CD4-positive, alpha-beta T cell treated with Interleukin-15 for 4 hours (primary cell): ENCODE data around the gene CD40LG.

ENCODE experiments used
- DNase-seq: peaks from one replicate; pipeline ENCODE4 v3.0.0-alpha.2; 2020; ENCODE audit warnings: low spot score

Gene CD40LG

DNA sequence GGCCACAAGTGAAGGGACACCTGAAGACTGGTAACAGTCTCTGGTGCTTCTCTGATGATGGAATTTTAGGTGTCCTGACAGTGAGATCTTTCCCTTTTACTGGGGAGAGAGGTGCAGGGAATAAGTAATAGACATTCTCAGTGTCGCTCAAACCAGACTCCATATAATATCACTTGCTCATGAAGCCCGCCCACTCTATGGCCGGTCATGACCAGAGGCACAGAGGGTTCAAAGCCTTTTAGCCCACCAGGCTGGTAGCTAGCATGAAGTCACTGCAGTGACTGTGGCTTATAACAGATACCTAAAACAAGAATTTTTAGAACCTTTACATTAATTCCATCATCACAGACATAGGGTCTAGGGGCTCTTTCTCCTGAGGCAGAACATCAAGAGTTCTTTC, 2.9 kb downstream of the CD40LG start:
- no peak for DNase-seq

DNA sequence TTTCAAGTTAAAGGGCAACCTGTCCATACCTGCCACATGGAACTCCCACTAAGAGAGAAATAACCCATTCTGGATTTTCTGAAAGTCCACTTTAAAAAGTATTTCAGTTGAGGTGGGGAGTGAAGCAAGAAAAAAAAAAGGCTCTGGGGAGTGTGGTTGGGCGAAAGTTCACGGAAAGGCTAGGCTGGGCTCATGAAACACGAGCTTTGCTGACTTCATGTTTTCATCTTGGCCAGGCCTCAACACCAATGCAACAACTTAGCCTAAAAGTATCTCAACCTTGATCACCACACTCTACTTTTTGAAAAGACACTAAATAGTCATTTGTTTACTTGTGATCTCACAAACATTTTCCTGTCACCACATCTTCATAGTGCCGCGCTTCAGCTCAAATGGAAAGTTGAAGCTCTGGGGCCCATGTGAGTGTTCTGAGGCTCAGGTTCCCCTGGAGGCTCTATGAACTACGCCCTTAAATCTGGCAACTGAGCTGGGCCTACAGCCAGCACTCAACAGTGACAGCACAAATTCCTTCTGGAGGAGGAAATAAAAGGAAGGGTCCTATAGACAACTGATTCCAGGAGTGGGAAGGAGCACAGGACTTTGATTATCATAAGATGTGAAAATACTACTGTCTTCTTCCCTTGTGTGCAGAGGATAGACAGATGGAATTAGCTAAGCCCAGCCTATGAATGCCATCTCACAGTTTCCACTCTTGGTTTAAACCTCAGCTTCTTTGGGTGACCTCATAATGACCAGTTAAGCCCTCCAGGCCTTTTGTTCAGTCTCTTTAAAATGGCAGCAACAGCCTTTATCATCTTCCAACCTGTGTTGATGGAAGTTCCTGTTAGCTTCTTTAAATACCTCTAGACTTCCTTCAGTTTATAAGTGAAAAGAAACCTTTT, 5.1 kb downstream of the CD40LG start:
- DNase-seq, result no peak

DNA sequence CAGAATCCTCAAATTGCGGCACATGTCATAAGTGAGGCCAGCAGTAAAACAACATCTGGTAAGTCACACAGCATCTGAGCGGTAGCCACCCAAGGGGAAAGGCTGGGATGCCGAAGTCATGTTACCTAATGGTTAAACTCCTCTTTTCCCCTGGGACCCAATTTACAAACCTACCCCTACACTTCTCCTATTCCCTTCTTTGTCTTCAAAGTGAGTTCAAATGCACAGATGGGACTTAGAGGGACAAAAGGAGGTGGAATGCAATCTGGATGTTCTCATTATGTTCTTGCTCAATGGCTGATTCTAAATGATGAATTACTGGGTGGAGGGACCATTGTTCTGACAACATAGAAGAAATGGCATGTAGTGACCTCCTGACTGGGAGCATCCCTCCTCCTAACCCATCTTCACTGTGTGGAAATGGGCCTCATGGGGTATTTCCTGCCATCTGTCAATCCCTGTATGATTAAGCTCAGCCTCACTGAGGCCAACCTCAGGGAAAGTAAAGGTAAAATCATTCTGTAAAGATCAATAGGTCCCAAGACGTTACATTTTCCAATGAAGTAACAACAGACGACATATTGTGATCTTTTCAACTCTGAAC, 8.5 kb downstream of the CD40LG start:
- DNase-seq, result no peak

- no peak for DNase-seq
Observed at GRCh38 chrX:136658151-136658550, 10.2 kb downstream of the CD40LG start.

DNA sequence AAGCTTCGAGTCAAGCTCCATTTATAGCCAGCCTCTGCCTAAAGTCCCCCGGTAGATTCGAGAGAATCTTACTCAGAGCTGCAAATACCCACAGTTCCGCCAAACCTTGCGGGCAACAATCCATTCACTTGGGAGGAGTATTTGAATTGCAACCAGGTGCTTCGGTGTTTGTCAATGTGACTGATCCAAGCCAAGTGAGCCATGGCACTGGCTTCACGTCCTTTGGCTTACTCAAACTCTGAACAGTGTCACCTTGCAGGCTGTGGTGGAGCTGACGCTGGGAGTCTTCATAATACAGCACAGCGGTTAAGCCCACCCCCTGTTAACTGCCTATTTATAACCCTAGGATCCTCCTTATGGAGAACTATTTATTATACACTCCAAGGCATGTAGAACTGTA, 11.2 kb downstream of the CD40LG start:
- no peak for DNase-seq

DNA sequence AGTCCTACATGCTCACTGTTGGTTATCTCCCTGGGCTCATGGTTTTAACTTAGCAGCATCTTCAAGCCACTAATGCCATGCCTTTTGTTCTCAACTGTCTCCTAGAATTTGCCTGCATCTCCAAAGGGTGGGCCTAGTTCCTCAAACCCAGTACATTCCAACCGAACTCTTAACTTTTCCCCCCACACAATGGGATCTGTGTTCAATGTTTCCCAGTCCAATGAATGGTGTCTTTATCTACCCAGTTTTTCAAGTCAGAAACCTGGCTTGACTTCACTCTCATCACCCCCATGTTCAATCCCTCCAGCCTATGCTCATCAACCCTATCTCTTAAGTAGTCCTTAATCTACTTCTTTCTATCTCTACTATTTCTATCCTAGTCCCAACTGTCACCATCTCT, 12.9 kb downstream of the CD40LG start:
- no peak for DNase-seq

DNA sequence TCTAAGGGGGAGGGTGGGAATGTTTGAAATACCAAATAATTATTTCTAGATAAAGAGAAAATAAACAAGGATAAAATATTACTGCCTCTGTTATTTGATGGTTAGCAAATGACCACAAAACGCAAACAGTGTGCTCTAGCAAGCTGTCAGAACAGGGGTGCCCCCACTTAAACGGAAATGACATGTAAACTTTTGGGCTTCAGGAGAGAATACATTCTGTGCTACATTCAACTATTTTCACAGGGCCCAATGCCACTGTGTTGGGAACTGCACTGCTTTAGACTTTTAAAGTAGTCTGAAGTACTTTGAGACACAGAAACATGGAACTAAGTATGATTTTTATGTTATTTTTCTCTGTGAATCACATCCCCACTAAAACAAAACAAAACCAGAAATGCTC, 14.1 kb downstream of the CD40LG start:
- DNase-seq, result no peak

GRCh38 chrX:136662976-136663375, 15.0 kb downstream of the CD40LG start:
- DNase-seq, result no peak

DNA sequence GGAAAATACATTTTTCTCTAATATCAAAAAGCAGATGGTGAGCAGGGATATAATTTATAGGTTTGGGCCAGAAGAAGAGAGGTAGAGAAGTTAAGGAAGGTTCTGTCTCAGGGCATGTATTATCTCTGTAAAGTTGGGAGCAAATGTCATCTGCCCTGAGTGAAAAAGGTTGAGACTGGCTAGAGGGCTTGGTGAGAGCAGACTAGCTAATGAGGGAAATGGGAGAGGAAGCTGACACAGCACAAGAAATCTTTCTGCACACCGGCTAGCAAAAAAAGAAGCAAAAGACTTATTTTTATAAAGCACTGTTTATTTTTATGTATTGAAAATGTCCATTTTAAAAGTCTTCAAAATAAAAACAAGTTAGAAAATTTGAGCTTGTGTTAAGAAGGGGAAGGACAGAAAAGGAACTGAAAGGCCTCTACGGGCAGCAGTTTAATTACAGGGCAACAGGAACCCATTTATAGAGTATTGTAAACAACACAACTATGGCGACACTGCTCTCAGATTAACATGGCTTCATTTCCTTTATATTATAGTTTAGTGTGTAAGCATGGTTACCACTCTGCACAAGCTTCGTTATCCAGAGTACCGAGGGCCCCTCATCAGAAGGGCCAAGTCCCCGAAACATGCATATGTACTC, 17.4 kb downstream of the CD40LG start:
- DNase-seq, result no peak

DNA sequence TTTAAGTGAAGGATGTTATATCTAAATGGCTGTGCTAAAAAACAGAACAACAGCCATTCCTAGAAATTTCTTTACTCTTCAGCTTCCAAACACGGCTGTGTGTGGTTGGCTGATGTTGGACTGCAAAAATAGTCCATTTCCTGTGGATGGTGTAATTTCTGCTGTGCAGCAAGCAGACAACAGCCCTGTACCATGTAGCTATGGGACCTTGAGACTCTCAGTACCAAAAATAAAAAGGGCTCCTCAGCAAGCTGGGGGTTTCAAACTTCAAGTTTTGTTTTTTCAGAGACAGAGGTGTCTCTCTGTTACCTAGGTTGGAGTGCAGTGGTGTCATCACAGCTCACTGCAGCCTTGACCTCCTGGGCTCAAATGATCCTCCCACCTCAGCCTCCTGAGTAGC, 18.1 kb downstream of the CD40LG start:
- DNase-seq, result no peak

DNA sequence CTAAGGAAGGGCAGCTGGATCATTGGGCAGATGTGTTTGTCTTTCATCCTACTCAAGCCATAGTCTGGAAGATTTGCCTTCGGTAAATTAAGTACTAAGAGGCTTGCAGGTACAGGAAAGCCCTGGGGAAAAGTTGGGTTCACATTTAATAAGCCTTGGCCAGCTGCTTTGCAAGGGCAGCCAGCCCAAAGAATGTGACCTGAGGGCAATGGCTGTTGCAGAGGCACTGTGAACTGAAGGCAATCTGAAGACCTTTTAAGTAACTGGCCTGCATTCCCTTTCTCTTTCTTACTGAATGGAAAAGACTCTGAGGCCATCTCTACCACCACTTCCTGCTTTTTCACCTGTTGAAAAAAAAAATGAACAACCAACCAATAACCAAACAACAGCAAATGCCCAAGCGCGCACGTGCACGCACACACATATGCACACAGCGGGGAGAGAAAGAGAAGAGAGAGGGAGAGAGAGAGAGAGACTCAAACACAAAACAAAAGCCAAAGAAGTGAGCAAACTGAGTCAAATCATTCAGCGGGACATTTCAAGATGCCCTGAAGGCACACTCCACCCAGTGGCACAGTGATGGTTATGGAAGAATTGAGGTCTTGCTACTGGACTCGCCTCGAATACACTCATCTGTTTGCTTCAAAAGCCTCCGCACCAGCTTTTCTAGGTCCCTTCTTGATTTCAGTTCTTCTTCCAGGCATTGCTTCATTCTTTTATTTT, 19.6 kb downstream of the CD40LG start:
- no peak for DNase-seq

GRCh38 chrX:136671006-136671610, 23.1 kb downstream of the CD40LG start:
- DNase-seq, result no peak

- DNase-seq, result peak; percentile 47
Observed at GRCh38 chrX:136674270-136674985, 26.5 kb downstream of the CD40LG start.

DNA sequence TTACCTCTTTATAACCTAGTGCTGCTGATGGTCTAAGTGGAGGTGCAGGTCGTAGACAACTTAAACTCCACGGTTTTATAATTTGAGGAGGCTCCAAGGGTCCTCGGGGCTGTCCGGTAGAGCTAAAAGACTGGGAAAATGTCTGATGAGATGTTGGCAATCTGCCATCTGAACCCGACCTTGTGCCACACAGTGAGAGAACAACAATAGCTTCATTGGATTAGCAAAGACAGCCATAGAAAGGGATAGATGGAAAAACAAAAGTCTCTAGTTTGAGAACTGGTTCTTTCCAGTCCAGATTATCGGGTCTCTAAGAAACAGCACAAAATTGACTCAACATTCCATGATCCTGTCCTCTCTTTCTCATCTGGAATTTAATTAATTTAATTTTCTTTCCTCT, 31.6 kb downstream of the CD40LG start:
- DNase-seq, result no peak

GRCh38 chrX:136684120-136684519, 36.2 kb downstream of the CD40LG start:
- no peak for DNase-seq

DNA sequence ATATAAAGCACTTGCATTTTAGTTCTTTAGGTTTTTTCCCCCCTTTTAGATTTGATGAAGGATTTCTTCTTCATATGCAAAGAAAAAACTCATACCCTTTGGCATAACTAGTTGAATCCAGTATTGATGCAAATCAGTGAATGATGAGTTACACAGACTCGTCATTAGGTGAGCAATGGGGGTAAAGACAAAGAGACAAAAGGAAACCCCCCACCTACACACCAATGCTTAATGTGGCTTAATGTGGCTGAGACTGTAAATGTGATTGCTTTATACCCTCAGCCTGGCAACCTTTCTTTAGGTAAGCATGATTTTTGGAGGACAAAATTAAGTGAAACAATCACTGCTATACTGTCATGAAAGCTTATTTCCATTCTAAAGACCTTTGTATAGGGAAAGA, 39.5 kb downstream of the CD40LG start:
- DNase-seq, result peak; percentile 60

DNA sequence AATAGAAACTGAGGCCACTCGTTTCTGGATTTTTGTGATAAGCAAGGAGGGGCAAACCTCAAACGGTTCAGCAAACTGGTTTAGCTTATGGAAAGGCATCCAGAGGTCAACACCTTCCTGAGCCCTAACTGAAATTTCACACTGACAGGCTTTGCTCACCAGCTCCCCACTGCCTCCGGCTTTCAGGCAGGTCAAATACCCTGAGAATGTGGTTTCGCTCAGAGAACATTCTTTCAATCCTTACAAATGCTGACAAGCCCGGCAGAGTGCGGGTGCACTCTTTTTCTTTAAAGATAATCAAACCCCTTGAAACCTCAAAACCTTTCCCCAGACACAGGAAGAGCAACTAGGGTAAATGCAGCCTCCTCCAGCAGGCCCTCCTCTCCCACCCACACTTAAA, 41.5 kb downstream of the CD40LG start:
- no peak for DNase-seq

- peak; percentile 47 for DNase-seq
Observed at GRCh38 chrX:136691028-136691809, 43.3 kb downstream of the CD40LG start.

DNA sequence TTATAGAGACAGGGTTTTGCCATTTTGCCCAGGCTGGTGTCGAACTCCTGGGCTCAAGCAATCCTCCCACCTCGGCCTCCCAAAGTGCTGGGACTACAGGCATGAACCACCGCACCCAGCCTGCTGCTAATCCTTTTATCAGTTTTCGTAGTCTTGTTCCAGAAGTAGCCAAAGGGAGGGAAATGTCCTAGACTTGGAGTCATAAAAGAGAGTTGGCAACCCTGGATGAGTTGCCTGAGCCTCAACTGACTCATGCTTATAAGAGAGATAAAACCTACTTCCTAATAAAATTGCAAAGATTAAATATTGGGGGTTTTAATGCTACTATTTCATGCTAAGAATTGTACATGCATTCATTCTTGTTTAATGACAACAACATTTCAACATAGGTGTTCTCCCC, 44.3 kb downstream of the CD40LG start:
- DNase-seq, result no peak

- DNase-seq, result peak; percentile 71
Observed at GRCh38 chrX:136694431-136695087, 46.6 kb downstream of the CD40LG start.
